RWPE2 (cell line): ENCODE results near the gene C1S.

Experiments
- ATAC-seq: fragments of 200-7000 bp; cut with Tn5 transposase; 3 replicates; pipeline ENCODE4 v1.9.1; 2021; ENCODE audit warnings: low read depth
- DNase-seq: peaks from one replicate; pipeline ENCODE4 v3.0.0-alpha.2; 2020; ENCODE audit warnings: low spot score
- H3K27ac ChIP-seq: fragments of 450-650 bp; 2 replicates; pipeline ENCODE4 v1.5.1; 2017; ENCODE audit warnings: mild to moderate bottlenecking; ENCODE audit not compliant: poor library complexity, severe bottlenecking
- H3K27me3 ChIP-seq: fragments of 250-450 bp; sonication (Bioruptor Pico); 2 replicates; pipeline ENCODE4 v1.5.1; 2021; ENCODE audit warnings: mild to moderate bottlenecking, moderate library complexity; ENCODE audit not compliant: insufficient read depth, poor library complexity, severe bottlenecking
- H3K36me3 ChIP-seq: fragments of 250-450 bp; sonication (Bioruptor Pico); 2 replicates; pipeline ENCODE4 v1.5.1; 2020; ENCODE audit warnings: low read depth, mild to moderate bottlenecking, moderate library complexity
- H3K4me1 ChIP-seq: fragments of 250-450 bp; sonication (Bioruptor Pico); 2 replicates; pipeline ENCODE4 v1.5.1; 2021; ENCODE audit warnings: mild to moderate bottlenecking, moderate library complexity; ENCODE audit not compliant: insufficient read depth, poor library complexity, severe bottlenecking
- H3K4me3 ChIP-seq: fragments of 250-450 bp; sonication (Bioruptor Pico); 2 replicates; pipeline ENCODE4 v1.5.1; 2021; ENCODE audit warnings: mild to moderate bottlenecking, moderate library complexity; ENCODE audit not compliant: severe bottlenecking
- H3K9me3 ChIP-seq: fragments of 250-450 bp; sonication (Bioruptor Pico); 2 replicates; pipeline ENCODE4 v1.5.1; 2021; ENCODE audit warnings: mild to moderate bottlenecking, moderate library complexity; ENCODE audit not compliant: severe bottlenecking
- TF ChIP-seq, protein P1 (sequence below): fragments of 450-650 bp; IDR thresholded peaks from one replicate; pipeline ENCODE4 v1.5.1; 2017; ENCODE audit warnings: mild to moderate bottlenecking, moderate library complexity; ENCODE audit not compliant: poor library complexity, severe bottlenecking

The C1S gene

DNA sequence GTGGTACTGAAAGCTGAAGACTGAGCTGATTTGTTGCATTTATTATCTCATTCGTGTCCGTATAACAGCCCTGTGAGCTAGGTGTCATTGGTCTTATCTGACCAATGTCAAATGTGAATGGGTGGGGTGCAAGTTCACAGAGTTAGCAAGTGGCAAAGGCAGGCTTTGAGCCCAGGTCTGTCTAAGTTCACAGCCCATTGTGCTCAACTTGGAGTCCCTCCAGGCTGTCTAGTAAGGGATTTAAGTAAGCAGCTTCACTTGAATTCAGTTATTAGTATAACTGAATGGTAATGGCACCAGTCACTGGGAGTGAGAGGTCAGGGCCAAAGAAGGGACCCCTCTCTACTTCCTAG is 8.5 kb downstream of the C1S start:
- Histone ChIP-seq H3K4me1 (no peaks in the 10 kb centered on the region), H3K27me3 (no peaks in the 10 kb centered on the region), H3K27ac (no peak overlapping the region), H3K4me3 (no peak overlapping the region), H3K36me3 (no peaks in the 10 kb centered on the region), H3K9me3 (no peaks in the 10 kb centered on the region)
- ATAC-seq (no peak), DNase-seq (no peak)
- TF ChIP-seq, protein P1, sequence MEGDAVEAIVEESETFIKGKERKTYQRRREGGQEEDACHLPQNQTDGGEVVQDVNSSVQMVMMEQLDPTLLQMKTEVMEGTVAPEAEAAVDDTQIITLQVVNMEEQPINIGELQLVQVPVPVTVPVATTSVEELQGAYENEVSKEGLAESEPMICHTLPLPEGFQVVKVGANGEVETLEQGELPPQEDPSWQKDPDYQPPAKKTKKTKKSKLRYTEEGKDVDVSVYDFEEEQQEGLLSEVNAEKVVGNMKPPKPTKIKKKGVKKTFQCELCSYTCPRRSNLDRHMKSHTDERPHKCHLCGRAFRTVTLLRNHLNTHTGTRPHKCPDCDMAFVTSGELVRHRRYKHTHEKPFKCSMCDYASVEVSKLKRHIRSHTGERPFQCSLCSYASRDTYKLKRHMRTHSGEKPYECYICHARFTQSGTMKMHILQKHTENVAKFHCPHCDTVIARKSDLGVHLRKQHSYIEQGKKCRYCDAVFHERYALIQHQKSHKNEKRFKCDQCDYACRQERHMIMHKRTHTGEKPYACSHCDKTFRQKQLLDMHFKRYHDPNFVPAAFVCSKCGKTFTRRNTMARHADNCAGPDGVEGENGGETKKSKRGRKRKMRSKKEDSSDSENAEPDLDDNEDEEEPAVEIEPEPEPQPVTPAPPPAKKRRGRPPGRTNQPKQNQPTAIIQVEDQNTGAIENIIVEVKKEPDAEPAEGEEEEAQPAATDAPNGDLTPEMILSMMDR, result no peak

DNA sequence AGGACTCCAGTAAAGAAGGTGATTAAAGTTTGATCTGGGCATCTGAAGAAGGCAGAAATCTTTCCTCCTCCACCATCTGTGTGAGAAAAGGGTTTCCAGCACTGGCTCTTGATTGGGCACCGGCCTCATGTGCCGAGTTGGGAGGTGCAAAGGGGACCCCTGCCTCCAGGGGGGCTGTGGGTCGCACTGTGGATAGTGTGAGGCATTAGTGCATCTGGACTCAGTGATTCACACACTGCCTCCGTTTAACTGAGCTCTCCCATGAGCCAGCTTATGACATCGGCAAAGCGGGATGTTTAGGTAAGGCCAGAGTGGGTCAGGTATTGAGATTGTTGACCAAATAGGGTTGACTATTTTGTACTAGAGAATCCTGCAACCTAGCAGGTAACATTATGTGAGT is 8.9 kb downstream of the C1S start:
- no peaks in the 10 kb centered on the region for H3K27me3 ChIP-seq
- TF ChIP-seq, protein P1, result no peak
- H3K9me3 ChIP-seq, result no peaks in the 10 kb centered on the region
- no peaks in the 10 kb centered on the region for H3K36me3 ChIP-seq
- DNase-seq, result no peak
- no peak overlapping the region for H3K27ac ChIP-seq
- no peaks in the 10 kb centered on the region for H3K4me1 ChIP-seq
- H3K4me3 ChIP-seq, result no peak overlapping the region
- no peak for ATAC-seq

DNA sequence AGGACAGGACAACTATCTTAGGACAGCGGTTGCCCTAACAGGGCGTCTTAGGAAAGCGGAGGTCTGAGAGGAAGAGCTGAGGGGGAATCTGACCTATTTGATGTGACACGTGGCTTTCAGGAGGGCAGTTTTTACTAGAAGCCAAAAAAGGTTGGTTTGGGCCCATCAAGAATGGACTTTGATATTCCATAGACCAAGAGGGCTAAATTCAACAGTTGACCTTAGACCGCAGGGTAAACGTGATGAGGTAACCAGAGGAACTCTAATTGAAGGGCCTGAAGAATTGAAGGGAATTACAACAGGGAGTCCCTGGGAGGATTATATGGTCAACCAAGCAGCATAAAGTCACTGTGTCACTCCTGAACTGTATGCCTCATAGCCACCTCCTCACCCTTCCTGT is 11.5 kb downstream of the C1S start:
- no peaks in the 10 kb centered on the region for H3K4me1 ChIP-seq
- no peak for DNase-seq
- H3K27me3 ChIP-seq, result no peaks in the 10 kb centered on the region
- TF ChIP-seq, protein P1, result no peak
- no peak overlapping the region for H3K4me3 ChIP-seq
- H3K27ac ChIP-seq, result no peak overlapping the region
- no peaks in the 10 kb centered on the region for H3K36me3 ChIP-seq
- no peaks in the 10 kb centered on the region for H3K9me3 ChIP-seq
- ATAC-seq, result no peak

DNA sequence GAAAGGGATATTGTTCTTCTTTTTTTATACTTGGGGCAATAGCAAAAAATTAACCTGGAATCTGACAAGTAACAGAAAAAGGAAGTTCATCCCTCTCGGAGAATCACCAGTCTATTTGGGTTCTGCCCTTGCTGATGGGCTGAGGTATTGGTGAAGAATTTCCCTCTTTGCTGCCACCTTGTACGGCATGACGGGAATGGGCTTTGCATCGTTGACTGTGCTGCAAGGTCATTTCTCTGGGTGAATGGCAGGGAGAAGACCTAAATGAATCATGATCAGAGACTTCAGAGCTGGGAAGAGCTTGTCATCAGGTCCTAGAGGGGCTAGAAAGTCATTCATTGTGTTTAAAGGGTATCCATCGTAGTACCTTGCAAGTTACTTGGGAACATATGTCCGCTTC is 12.0 kb downstream of the C1S start:
- no peak for DNase-seq
- no peaks in the 10 kb centered on the region for H3K9me3 ChIP-seq
- H3K4me3 ChIP-seq, result no peak overlapping the region
- TF ChIP-seq, protein P1, result no peak
- H3K4me1 ChIP-seq, result no peaks in the 10 kb centered on the region
- no peaks in the 10 kb centered on the region for H3K27me3 ChIP-seq
- H3K36me3 ChIP-seq, result no peaks in the 10 kb centered on the region
- ATAC-seq, result no peak
- no peak overlapping the region for H3K27ac ChIP-seq

DNA sequence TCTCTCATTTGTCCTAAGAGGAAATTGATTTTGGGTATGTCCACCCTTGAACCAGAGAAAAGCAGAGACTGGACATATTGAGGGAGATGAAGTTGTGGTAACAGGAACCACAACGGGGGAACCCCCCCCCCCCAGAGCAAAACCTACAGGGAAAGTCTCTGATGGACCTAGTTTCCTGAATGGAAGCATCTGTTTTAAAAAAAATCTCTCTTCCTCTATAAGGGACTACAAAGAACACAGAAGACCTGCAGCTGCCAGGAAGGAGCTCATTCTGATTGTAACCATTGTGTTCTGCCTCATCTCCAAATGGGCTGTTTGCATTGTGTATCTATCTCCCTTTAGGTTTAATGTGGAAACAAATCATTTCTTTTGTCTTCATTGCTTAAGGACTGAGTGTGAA is 13.4 kb downstream of the C1S start:
- no peaks in the 10 kb centered on the region for H3K27me3 ChIP-seq
- no peak overlapping the region for H3K4me3 ChIP-seq
- H3K4me1 ChIP-seq, result peaks cover 6% of the 10 kb centered on the region
- H3K9me3 ChIP-seq, result no peaks in the 10 kb centered on the region
- H3K27ac ChIP-seq, result no peak overlapping the region
- TF ChIP-seq, protein P1, result no peak
- DNase-seq (no peak), ATAC-seq (no peak)
- H3K36me3 ChIP-seq, result no peaks in the 10 kb centered on the region
